Measurements from ENCODE around the gene STBD1. TPM values are rescaled to one million over a fixed set of nuclear protein-coding genes. Genes with fewer than 3 reads are reported as not detected.

STBD1 gene
- total and polyA plus RNA-seq, 9 of the 15 experiments (the other 6 are each of a cell fraction or from before 2014, with no cell fraction given) = 0.08 to 0.64 (median 0.27) TPM; not detected in 2

- TF ChIP-seq HMBOX1 (IDR thresholded peaks at IDR 0.05) (peak; percentile 93), NR2C2 (CRISPR knock-in tag; IDR thresholded peaks at IDR 0.05) (no peak), NR2C2 (tag; IDR thresholded peaks at IDR 0.05) (peak; percentile 56; the same call in 1 of the 2 replicates), ZBTB49 (CRISPR knock-in tag; IDR thresholded peaks at IDR 0.05; ENCODE audit: borderline replicate concordance) (no peak), REST (IDR thresholded peaks at IDR 0.05; ENCODE audit: borderline replicate concordance) (no peak; the same call in 1 of the 2 replicates), REST (CRISPR knock-in tag; IDR thresholded peaks at IDR 0.05; ENCODE audit: low read depth) (no peak), GTF3C2 (IDR thresholded peaks at IDR 0.05; ENCODE audit: borderline replicate concordance, extremely low read depth, insufficient read length) (no peak), KDM5B (IDR thresholded peaks at IDR 0.05; ENCODE audit: insufficient replicate concordance, low read depth, low read length) (no peak), PHTF2 (CRISPR knock-in tag; IDR thresholded peaks at IDR 0.05) (no peak), ZNF707 (CRISPR knock-in tag; conservative IDR thresholded peaks at IDR 0.05) (no peak), ZFP30 (CRISPR knock-in tag; IDR thresholded peaks at IDR 0.05; ENCODE audit: borderline replicate concordance) (no peak)
These were observed 5.3 kb upstream of the STBD1 start (continued) for GRCh38 chr4:76301068-76301774.
